Putamen (tissue), 1 donor: ENCODE data around the gene SSBP2.
"Not testable (repeated sequence)": the region's sequence is repeated elsewhere in the genome, so short reads cannot be mapped to it uniquely, and the experiment has no call there.

Source experiments
- DNase-seq: peaks from one replicate; pipeline ENCODE4 v3.0.0-alpha.2; 2016; ENCODE audit warnings: low spot score

Gene SSBP2

GRCh38 chr5:81656783-81657182, 94.1 kb downstream of the SSBP2 start:
- no peak for DNase-seq

DNA sequence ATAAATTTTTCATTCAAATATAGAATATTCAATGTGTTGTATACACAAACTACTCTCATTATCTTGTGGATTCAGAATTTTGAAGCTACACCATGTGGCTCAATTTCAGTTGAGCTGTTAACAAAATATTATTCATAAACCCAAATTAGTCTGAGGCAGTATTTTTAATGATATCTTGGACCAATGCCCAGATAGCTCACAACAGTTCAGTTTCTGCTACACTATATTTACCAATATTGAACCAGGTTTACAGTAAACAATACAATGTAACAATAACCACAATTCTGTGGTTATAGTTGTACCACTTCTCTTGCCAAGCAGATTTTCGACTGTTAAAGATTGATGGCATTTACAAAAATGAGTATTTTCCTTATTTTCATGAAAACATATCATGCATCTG, 99.9 kb downstream of the SSBP2 start:
- no peak for DNase-seq

GRCh38 chr5:81646469-81646995, 104.4 kb downstream of the SSBP2 start:
- DNase-seq = no peak

GRCh38 chr5:81642210-81642609, 108.7 kb downstream of the SSBP2 start:
- DNase-seq = no peak

- no peak for DNase-seq
Measured at GRCh38 chr5:81639556-81639955, 111.3 kb downstream of the SSBP2 start.

DNA sequence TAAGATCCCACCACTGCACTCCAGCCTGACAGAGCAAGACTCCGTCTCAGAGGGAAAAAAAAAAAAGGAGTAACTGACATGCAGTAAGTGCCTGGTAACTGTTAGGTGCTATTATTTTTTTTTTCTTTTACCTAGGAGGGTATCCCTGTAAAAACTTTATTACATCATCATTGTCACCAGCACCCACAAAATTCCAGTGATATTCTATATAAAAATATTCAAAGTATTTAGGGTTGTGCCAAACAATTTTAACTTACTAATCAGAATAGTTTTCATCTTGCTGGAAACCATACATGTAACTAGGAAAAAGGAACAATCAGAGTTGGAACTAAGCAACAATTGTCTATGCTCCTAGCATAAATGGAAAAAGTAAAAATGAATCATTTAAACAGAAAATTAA, 112.4 kb downstream of the SSBP2 start:
- DNase-seq = no peak

DNA sequence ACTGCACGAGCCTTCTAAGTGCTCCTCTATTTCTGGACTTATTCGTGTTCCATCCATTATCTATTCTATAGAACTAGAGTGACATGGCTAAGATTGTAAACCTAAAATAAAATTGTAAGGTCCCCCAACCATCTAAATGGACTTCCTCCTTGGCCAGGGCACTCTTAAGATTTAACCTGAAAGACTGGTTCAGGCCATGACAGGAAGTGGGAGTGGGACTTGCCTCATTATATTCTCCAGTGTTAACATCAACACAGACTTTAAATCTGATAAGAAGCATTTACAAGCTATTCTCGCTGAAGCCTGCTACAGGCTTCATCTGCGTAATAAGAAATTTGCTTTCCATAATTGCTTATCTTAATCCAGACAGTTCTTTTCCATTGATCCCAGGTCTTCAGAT, 117.0 kb downstream of the SSBP2 start:
- DNase-seq = no peak

- DNase-seq = no peak
Measured at GRCh38 chr5:81633471-81633870, 117.4 kb downstream of the SSBP2 start.

- DNase-seq = no peak
Measured at GRCh38 chr5:81632679-81633078, 118.2 kb downstream of the SSBP2 start.

- no peak for DNase-seq
Measured at GRCh38 chr5:81631621-81632020, 119.3 kb downstream of the SSBP2 start.

DNA sequence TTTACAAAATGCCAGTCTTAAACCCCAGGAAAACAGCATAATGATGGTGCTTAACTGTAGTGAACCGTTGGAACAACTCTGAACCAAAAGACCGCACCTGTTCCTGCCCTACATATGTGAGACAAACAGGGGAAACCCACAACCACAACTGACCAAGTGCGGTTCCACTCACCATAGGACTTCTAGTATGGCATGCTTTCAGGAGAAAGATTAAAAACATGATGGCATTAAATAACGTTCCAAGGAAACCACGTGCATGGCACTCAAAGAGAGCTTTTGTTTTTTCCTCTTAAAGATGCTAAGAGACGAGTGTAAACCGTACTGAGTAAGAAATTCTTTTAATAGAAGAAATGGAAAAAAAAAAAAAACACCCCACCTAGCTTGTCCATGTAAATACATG, 119.8 kb downstream of the SSBP2 start:
- DNase-seq = no peak

GRCh38 chr5:81630684-81631083, 120.2 kb downstream of the SSBP2 start:
- DNase-seq = no peak

- no peak for DNase-seq
Measured at GRCh38 chr5:81629986-81630385, 120.9 kb downstream of the SSBP2 start.

DNA sequence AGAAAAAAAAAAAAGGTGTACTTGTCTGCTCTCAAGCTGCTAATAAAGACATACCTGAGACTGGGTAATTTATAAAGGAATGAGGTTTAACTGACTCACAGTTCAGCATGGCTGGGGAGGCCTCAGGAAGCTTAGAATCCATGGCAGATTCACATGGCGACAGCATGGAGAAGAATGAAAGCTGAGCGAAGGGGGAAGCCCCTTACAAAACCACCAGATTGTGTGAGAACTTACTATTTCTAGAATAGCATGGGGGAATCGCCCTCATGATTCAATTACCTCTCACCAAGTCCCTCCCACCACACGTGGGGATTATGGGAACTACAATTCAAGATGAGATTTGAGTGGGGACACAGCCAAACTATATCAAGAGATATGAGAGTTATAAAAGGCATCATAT, 122.8 kb downstream of the SSBP2 start:
- DNase-seq = not testable (repeated sequence)

- DNase-seq = no peak
Measured at GRCh38 chr5:81626524-81626923, 124.4 kb downstream of the SSBP2 start.

- no peak for DNase-seq
Measured at GRCh38 chr5:81609810-81610375, 141.0 kb downstream of the SSBP2 start.

DNA sequence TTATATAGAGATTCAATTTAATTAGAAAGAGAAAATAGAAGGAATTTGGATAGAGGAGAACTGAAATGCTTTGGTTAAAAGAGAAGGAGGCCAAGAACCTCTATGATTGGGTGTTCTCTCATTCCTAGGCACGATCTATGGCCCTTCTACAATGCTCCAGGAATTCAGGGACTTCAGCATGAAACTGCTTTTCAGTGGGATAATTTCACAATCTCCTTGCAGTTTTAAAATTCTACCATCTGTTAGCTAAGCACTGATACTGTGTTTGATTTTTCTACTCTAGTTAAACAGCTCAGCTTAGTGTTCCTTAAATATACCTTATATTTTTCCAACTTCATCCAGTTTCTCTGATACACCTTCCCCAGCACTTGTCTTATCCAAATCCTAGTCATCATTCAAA, 141.9 kb downstream of the SSBP2 start:
- DNase-seq = no peak

DNA sequence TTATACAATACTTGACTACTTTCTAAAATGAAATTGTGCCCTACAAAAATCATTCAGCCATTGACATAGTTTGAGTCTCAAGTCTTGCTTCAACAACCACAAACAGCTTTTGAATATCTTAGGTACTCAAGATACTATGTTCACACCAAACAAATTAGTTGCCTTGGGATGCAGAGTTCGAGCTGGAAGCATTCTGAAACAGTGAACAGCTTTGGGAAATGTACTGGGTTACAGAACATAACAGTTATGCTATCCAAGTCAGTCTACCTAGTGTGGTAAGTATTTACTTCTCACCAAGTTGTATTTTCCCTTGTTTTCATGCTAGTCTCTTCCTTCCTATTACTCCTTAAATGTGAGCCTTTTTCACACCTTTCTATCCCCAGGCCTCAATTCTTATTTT, 143.2 kb downstream of the SSBP2 start:
- no peak for DNase-seq

- no peak for DNase-seq
Measured at GRCh38 chr5:81606150-81606549, 144.7 kb downstream of the SSBP2 start.

DNA sequence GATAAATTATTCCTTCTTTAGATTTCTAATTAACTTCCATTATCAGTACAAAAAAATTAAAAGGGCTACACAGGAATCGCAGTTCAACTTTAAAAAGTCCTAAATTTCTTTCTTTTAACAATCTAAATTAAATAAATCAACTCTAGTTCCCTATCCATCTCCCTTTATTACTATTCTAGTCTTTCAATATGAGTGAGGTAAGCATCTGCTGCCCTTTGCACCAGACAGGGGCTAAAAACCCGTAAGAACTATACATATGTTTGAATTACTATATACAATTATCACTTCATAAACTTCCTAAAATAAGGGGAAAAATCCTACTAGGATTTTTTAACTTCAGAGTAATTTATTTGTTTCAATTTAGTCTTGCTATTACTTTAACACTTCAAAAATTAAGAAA, 145.6 kb downstream of the SSBP2 start:
- no peak for DNase-seq

DNA sequence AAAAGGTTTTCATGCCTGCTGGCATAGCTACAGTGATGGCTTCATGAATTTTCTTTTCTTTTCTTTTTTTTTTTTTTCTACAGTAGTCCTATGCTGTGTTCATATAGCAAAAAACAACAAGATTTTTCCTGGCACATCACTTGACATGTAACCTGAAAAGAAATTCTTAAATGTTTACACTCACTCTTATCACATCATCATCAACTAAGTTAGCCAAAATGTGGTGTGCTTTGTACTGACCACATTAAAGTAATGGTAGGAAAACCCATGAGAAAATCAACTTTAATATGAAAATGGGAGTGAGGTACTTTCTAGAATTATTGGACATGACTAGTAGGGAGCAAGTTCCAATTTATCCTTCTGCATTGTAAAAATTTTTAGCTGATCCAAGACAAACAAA, 146.7 kb downstream of the SSBP2 start:
- no peak for DNase-seq

- DNase-seq = no peak
Measured at GRCh38 chr5:81601919-81602318, 149.0 kb downstream of the SSBP2 start.

- not testable (repeated sequence) for DNase-seq
Measured at GRCh38 chr5:81592085-81592484, 158.8 kb downstream of the SSBP2 start.
